Smooth muscle cell of the umbilical artery (primary cell): ENCODE results near the gene GCC2. TPM values are rescaled to one million over a fixed set of nuclear protein-coding genes. Genes with fewer than 3 reads are reported as not detected.

Source experiments
- total RNA-seq: library from RNA; depleted of rRNA; stranded (reverse); fragments of >200 nt; gene quantifications from 2 replicates; pipeline ENCODE4 v1.2.3, GENCODE V29; 2014

The GCC2 gene
- total RNA-seq = 36.2 and 37.6 TPM in 2 replicates

GRCh38 chr2:108448678-108449409 is at the start of gene GCC2:
Gene GCC2 (plus strand): TSS chr2:108449206. CDS start chr2:108449275, 69 bp downstream.

GRCh38 chr2:108533832-108534583 is 85.0 kb downstream of the GCC2 start, which contains the start of gene LIMS1:
Gene LIMS1 (plus strand): TSS chr2:108534470. CDS start chr2:108534563, 93 bp downstream.

Other genes starting within 250 kb of the GCC2 start
- gene SULT1C3, start 209.2 kb upstream of the GCC2 start, total RNA-seq = not detected in 2 replicates
- gene SULT1C2, start 160.3 kb upstream of the GCC2 start, total RNA-seq = not detected in 2 replicates
- gene SULT1C4, start 71.3 kb upstream of the GCC2 start, total RNA-seq = 0.30 and 0.32 TPM in 2 replicates
- 123 and 223 TPM in 2 replicates for gene LIMS1, start 85.3 kb downstream of the GCC2 start, total RNA-seq